ENCODE results near the gene SYF2. TPM values are rescaled to one million over a fixed set of nuclear protein-coding genes. Genes with fewer than 3 reads are reported as not detected.
A peak's percentile ranks its signal among the peaks of the same experiment; 100 is the strongest.

The SYF2 gene
- polyA plus RNA-seq, 2 of the 4 experiments (the other 2 are of a cell fraction): 38.6 to 39.7 TPM

DNA sequence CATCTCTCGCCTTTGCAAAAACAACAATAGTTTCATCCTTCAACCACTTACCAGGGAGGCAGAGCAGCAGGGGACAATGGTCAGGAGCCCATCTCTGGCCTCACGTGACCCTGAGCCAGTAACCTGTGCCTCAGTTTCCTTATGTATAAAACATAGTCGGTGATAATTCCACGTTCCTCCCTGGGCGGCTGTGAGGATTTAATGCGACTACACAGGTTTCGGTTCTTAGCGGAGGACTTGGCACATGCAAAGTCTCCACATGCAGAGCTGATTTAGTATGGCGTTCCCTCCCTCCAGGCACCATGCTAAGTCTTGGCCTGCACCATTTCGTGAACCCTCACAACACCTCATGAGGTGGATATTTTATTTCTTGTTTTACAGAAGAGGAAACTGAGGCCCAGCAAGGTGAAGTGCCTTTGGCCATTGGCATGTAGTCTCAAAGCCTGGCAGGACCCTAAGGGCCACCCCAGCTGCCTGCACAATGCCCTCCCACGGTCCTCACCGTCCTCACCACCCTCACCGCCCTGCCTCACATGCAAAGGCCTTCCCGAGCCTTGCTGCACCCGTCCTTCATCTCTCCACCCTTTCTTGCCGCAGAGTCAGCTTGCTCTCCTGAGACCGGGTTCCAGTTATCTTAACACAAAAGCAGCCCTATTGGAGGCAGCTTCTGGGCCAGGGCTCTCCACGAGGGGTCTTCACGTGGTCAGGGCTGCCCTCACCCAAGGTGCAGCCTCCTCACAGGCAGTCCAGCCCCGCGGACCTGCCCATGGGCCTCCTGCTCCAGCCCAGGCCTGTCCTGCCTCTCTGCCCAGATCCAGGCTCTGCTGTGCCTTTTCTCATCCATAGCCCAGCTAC, 48.9 kb downstream of the SYF2 start (continued):
- TF ChIP-seq, protein P1, sequence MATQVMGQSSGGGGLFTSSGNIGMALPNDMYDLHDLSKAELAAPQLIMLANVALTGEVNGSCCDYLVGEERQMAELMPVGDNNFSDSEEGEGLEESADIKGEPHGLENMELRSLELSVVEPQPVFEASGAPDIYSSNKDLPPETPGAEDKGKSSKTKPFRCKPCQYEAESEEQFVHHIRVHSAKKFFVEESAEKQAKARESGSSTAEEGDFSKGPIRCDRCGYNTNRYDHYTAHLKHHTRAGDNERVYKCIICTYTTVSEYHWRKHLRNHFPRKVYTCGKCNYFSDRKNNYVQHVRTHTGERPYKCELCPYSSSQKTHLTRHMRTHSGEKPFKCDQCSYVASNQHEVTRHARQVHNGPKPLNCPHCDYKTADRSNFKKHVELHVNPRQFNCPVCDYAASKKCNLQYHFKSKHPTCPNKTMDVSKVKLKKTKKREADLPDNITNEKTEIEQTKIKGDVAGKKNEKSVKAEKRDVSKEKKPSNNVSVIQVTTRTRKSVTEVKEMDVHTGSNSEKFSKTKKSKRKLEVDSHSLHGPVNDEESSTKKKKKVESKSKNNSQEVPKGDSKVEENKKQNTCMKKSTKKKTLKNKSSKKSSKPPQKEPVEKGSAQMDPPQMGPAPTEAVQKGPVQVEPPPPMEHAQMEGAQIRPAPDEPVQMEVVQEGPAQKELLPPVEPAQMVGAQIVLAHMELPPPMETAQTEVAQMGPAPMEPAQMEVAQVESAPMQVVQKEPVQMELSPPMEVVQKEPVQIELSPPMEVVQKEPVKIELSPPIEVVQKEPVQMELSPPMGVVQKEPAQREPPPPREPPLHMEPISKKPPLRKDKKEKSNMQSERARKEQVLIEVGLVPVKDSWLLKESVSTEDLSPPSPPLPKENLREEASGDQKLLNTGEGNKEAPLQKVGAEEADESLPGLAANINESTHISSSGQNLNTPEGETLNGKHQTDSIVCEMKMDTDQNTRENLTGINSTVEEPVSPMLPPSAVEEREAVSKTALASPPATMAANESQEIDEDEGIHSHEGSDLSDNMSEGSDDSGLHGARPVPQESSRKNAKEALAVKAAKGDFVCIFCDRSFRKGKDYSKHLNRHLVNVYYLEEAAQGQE (IDR thresholded peaks at IDR 0.05): no peak
- TF ChIP-seq FOSL2 (IDR thresholded peaks at IDR 0.05) (no peak), FOSL2 (CRISPR knock-in tag; IDR thresholded peaks at IDR 0.05) (no peak), RNF2 (IDR thresholded peaks at IDR 0.05; ENCODE audit: borderline replicate concordance, low read depth) (no peak), CEBPB (IDR thresholded peaks at IDR 0.05) (no peak), CHD2 (IDR thresholded peaks at IDR 0.05; ENCODE audit: low read length, partially characterized antibody) (no peak), CHD4 (IDR thresholded peaks at IDR 0.05; ENCODE audit: borderline replicate concordance) (no peak), KDM5A (IDR thresholded peaks at IDR 0.05) (no peak)

DNA sequence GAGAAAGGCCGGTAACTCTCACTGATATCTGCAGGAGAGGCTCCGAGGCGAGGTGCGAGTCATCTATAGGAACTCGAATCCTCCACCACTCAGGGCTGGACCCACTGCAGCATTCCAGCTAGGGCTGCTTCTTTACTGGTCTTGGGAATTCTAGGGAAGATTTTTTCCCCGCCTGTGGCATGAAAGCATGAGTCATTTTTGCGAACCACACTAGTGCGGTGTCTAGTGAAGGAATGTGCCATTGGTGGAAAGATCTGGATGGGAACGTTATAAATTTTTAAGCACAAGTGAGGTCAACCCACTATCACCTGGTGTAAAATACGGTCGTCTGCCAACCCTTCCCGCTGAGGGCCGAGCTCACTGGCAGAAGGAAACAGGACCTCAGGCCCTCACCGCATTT, 49.7 kb downstream of the SYF2 start:
- ATAC-seq (peak in 1 of 2 experiments; percentile 55; a peak in 3 of 6 replicates), DNase-seq (ENCODE audit: low read depth in 1 of 2, low spot score in 1 of 2) (no peak), FAIRE-seq (no peak)
- Histone ChIP-seq H3K4me3 (no peak overlapping the region), H3K4me2 (no peak overlapping the region), H3K27ac (no peak overlapping the region), H3K4me1 (no peaks in the 10 kb centered on the region), H3K9me3 (no peaks in the 10 kb centered on the region)
- ChIA-PET CTCF (no interaction called here), POLR2A (no interaction called here)
- TF ChIP-seq NFE2L2 (conservative IDR thresholded peaks at IDR 0.05; ENCODE audit: low read length) (no peak), EHF (CRISPR knock-in tag; IDR thresholded peaks at IDR 0.05) (no peak), EHMT2 (IDR thresholded peaks at IDR 0.05; ENCODE audit: low read depth) (no peak), KDM5A (IDR thresholded peaks at IDR 0.05) (no peak), EP300 (IDR thresholded peaks at IDR 0.05) (no peak), HDAC2 (IDR thresholded peaks at IDR 0.05) (no peak), HOXB13 (CRISPR knock-in tag; IDR thresholded peaks at IDR 0.05; ENCODE audit: low read depth) (no peak), SMC3 (IDR thresholded peaks at IDR 0.05) (no peak), POLR2A (IDR thresholded peaks at IDR 0.05; ENCODE audit: low read length) (no peak), RARB (CRISPR knock-in tag; IDR thresholded peaks at IDR 0.05) (no peak)
- TF ChIP-seq, protein P2, sequence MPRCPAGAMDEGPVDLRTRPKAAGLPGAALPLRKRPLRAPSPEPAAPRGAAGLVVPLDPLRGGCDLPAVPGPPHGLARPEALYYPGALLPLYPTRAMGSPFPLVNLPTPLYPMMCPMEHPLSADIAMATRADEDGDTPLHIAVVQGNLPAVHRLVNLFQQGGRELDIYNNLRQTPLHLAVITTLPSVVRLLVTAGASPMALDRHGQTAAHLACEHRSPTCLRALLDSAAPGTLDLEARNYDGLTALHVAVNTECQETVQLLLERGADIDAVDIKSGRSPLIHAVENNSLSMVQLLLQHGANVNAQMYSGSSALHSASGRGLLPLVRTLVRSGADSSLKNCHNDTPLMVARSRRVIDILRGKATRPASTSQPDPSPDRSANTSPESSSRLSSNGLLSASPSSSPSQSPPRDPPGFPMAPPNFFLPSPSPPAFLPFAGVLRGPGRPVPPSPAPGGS (IDR thresholded peaks at IDR 0.05): no peak
- 65% methylated on average over 14 of the region's 14 CpGs for WGBS (ENCODE audit: missing lambda C conversion rate)

- no peak for FAIRE-seq
- Histone ChIP-seq H3K9me3 (no peaks in the 10 kb centered on the region), H3K4me3 (no peak overlapping the region), H3K4me1 (no peaks in the 10 kb centered on the region), H3K4me2 (no peak overlapping the region), H3K27ac (no peak overlapping the region)
- no peak for DNase-seq (ENCODE audit: low read depth in 1 of 2, low spot score in 1 of 2)
- no peak for ATAC-seq
- 73% methylated on average over 6 of the region's 6 CpGs for WGBS (ENCODE audit: missing lambda C conversion rate)
- POLR2A ChIA-PET: no interaction called here
- CTCF ChIA-PET: interaction anchor here (0.6 kb wide), 1 partner anchor 517 kb away, joined by 3 read pairs; no protein-coding TSS in a partner anchor
- TF ChIP-seq ZSCAN20 (CRISPR knock-in tag; IDR thresholded peaks at IDR 0.05) (no peak), E2F6 (IDR thresholded peaks at IDR 0.05; ENCODE audit: borderline replicate concordance, low read depth) (no peak), FOSL2 (IDR thresholded peaks at IDR 0.05) (no peak), FOSL2 (CRISPR knock-in tag; IDR thresholded peaks at IDR 0.05) (no peak), CHD2 (IDR thresholded peaks at IDR 0.05; ENCODE audit: low read length, partially characterized antibody) (no peak), RAD21 (conservative IDR thresholded peaks at IDR 0.05 in 1 of 2, IDR thresholded peaks at IDR 0.05 in 1 of 2) (no peak), FOXS1 (CRISPR knock-in tag; IDR thresholded peaks at IDR 0.05) (no peak)
- TF ChIP-seq, protein P1 (IDR thresholded peaks at IDR 0.05): no peak
- TF ChIP-seq, protein P3, sequence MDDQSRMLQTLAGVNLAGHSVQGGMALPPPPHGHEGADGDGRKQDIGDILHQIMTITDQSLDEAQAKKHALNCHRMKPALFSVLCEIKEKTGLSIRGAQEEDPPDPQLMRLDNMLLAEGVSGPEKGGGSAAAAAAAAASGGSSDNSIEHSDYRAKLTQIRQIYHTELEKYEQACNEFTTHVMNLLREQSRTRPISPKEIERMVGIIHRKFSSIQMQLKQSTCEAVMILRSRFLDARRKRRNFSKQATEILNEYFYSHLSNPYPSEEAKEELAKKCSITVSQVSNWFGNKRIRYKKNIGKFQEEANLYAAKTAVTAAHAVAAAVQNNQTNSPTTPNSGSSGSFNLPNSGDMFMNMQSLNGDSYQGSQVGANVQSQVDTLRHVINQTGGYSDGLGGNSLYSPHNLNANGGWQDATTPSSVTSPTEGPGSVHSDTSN (IDR thresholded peaks at IDR 0.05): no peak
- TF ChIP-seq, protein P2 (IDR thresholded peaks at IDR 0.05): no peak
Observed at GRCh38 chr1:25180996-25181395, 51.3 kb downstream of the SYF2 start.

Measured in A549 (cell line).